Fibroblast of lung (primary cell): Measurements from ENCODE around the gene HIRIP3.

Source experiments
- EZH2 ChIP-seq: IDR thresholded peaks from 2 replicates; pipeline ENCODE4 v1.5.1; 2012; ENCODE audit warnings: low read length, control low read depth, mild to moderate bottlenecking; ENCODE audit errors: missing control alignments
- TF ChIP-seq, protein P1 (sequence below), 2 donors: IDR thresholded peaks in 1 of 2; conservative IDR thresholded peaks in 1 of 2; 1 replicate in 1 of 2; 2 replicates in 1 of 2; pipeline ENCODE4 v1.5.1; 2011 to 2012; ENCODE audit warnings: low read length in 2 of 2, control low read depth in 1 of 2, inconsistent platforms in 1 of 2, low read depth in 1 of 2, mild to moderate bottlenecking in 1 of 2

DNA sequence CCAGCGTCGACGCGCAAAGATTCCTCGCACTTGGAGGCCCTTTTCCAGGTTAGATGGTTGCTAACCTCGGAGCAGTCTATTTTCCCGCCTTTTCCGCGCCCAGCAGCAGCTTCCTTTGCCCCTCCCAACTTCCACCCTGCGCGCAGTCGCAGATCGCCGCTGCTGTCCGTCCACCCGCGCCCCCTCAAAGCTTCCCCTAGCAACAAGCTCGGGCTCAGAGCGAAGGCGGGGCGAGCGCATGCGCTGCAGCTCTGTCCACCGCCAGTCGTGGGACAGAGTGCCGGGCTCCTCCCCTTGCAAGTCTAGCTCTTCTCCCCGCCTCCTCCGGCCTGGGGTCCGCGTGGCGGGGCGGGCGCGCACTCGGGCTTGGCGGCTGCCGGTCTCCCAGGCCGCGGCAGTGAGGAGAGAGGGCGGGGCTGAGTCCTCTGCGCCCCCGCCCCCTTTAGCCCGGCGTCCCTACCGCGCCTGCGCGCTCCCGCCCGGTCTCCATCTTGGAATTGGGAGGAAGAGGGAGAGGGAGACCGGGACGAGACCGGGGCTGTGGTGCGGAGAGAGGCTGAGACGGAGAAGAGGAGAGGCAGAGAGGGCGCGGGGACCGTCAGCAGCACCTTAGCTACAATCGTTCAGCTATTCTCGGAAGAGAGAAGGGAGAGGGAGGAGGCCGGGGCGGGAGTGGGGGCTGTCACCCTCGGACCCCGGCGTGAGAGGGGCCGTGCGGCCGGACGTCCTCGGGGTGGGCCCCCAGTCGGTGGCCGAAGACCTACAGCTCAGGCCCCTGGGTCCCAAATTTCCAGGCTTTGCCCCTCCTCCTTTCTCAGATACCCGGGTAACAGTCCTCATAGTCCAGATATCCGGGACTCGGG lies 21.8 kb downstream of the HIRIP3 start, which contains the start of gene TAOK2:
- TF ChIP-seq, protein P1, sequence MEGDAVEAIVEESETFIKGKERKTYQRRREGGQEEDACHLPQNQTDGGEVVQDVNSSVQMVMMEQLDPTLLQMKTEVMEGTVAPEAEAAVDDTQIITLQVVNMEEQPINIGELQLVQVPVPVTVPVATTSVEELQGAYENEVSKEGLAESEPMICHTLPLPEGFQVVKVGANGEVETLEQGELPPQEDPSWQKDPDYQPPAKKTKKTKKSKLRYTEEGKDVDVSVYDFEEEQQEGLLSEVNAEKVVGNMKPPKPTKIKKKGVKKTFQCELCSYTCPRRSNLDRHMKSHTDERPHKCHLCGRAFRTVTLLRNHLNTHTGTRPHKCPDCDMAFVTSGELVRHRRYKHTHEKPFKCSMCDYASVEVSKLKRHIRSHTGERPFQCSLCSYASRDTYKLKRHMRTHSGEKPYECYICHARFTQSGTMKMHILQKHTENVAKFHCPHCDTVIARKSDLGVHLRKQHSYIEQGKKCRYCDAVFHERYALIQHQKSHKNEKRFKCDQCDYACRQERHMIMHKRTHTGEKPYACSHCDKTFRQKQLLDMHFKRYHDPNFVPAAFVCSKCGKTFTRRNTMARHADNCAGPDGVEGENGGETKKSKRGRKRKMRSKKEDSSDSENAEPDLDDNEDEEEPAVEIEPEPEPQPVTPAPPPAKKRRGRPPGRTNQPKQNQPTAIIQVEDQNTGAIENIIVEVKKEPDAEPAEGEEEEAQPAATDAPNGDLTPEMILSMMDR (conservative IDR thresholded peaks at IDR 0.05 in 1 of 2, IDR thresholded peaks at IDR 0.05 in 1 of 2; ENCODE audit: low read depth in 1 of 2, low read length in 2 of 2), result no peak
- TF ChIP-seq EZH2, result no peak
